ENCODE measurements around the gene SCAANT1.

The SCAANT1 gene

GRCh38 chr3:63874769-63875168 lies 37.4 kb downstream of the SCAANT1 start:
- TF ChIP-seq CTCF (IDR thresholded peaks at IDR 0.05; ENCODE audit: low read depth, low read length) = no peak
- DNase-seq (ENCODE audit: extremely low read depth, low read depth) = no peak

GRCh38 chr3:63872135-63872924 lies 39.9 kb downstream of the SCAANT1 start:
- no peak for TF ChIP-seq CTCF (IDR thresholded peaks at IDR 0.05; ENCODE audit: low read depth, low read length)
- peak; percentile 28 for DNase-seq (ENCODE audit: extremely low read depth, low read depth)

- no peak for DNase-seq (ENCODE audit: extremely low read depth, low read depth)
- TF ChIP-seq CTCF (IDR thresholded peaks at IDR 0.05; ENCODE audit: low read depth, low read length) = no peak
These were observed 41.6 kb downstream of the SCAANT1 start for GRCh38 chr3:63870615-63871005.

- DNase-seq (ENCODE audit: extremely low read depth, low read depth) = no peak
- TF ChIP-seq CTCF (IDR thresholded peaks at IDR 0.05; ENCODE audit: low read depth, low read length) = no peak
These were observed 42.1 kb downstream of the SCAANT1 start for GRCh38 chr3:63869940-63870614.

GRCh38 chr3:63867225-63867624 lies 45.0 kb downstream of the SCAANT1 start:
- DNase-seq (ENCODE audit: extremely low read depth, low read depth) = no peak
- TF ChIP-seq CTCF (IDR thresholded peaks at IDR 0.05; ENCODE audit: low read depth, low read length) = no peak

GRCh38 chr3:63864965-63865327 lies 47.2 kb downstream of the SCAANT1 start:
- no peak for DNase-seq (ENCODE audit: extremely low read depth, low read depth)
- no peak for TF ChIP-seq CTCF (IDR thresholded peaks at IDR 0.05; ENCODE audit: low read depth, low read length)

All from AG09319 (cell line).